Nephron (organoid): ENCODE measurements around the gene MVD.

Experiments
- H3K27ac Mint-ChIP-seq, 3 experiments: 2 replicates each; pipeline ENCODE4 v1.8.0; 2020; ENCODE audit warnings: mixed read lengths in 3 of 3, mild to moderate bottlenecking in 2 of 3, moderate library complexity in 1 of 3
- H3K27me3 Mint-ChIP-seq: 2 replicates; pipeline ENCODE4 v1.8.0; 2021; ENCODE audit warnings: low read depth, mild to moderate bottlenecking, moderate library complexity, mixed read lengths
- H3K36me3 Mint-ChIP-seq: 2 replicates; pipeline ENCODE4 v1.8.0; 2020; ENCODE audit warnings: low read depth, mixed read lengths
- H3K4me1 Mint-ChIP-seq: 2 replicates; pipeline ENCODE4 v1.8.0; 2020; ENCODE audit warnings: mixed read lengths
- H3K4me3 Mint-ChIP-seq, 3 experiments: 2 replicates each; pipeline ENCODE4 v1.8.0; 2020; ENCODE audit warnings: mild to moderate bottlenecking in 3 of 3, mixed read lengths in 3 of 3, moderate library complexity in 2 of 3
- H3K9me3 Mint-ChIP-seq: 2 replicates; pipeline ENCODE4 v1.8.0; 2020; ENCODE audit warnings: mixed read lengths
- TF ChIP-seq, protein P1 (sequence below), 3 experiments: fragments of 200-600 bp; sonication (generic); IDR thresholded peaks; one replicate each; pipeline ENCODE4 v1.5.0; 2021; ENCODE audit warnings: antibody characterized with exemption in 3 of 3; ENCODE audit not compliant: unreplicated experiment in 3 of 3

The MVD gene

GRCh38 chr16:88619859-88620815 is 42.8 kb downstream of the MVD start:
- H3K27me3 Mint-ChIP-seq: no peaks in the 10 kb centered on the region
- no peaks in the 10 kb centered on the region for H3K9me3 Mint-ChIP-seq

DNA sequence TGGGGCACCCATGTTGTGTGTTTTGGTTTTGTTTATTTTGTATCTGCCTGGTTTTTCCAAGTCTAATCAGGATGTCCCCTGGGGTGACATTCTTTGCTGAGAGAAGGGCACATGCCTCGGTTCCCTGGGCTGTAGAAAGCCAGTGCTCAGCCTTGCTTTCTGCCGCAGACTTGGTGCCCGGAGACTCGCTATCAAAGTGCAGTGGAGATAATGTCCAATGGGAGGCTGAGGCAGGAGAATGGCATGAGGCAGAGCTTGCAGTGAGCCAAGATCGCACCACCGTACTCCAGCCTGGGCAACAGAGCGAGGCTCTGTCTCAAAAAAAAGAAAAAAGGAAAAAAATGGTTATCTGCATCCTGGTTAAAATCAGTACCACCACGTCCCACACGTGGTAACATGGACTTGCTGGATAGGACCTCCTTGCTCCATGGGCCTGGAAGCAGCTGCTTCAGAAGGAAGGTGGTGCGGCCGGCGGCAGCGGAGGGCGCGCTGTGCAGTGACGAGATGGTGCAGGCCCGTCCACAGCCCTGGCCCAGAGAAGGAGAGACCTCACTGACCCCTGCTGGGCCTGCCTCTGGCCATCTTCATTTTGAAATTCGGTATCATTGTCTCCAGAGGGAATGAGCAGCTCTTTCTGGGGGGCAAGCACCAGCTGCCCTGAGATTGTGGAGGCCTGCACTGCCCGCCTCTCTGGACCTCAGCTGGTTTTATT is 43.8 kb downstream of the MVD start:
- Mint-ChIP-seq H3K9me3 (no peaks in the 10 kb centered on the region), H3K27me3 (no peaks in the 10 kb centered on the region), H3K36me3 (peaks cover 29% of the 10 kb centered on the region), H3K27ac (no peak overlapping the region), H3K4me3 (no peak overlapping the region), H3K4me1 (peaks cover 16% of the 10 kb centered on the region)
- TF ChIP-seq, protein P1, sequence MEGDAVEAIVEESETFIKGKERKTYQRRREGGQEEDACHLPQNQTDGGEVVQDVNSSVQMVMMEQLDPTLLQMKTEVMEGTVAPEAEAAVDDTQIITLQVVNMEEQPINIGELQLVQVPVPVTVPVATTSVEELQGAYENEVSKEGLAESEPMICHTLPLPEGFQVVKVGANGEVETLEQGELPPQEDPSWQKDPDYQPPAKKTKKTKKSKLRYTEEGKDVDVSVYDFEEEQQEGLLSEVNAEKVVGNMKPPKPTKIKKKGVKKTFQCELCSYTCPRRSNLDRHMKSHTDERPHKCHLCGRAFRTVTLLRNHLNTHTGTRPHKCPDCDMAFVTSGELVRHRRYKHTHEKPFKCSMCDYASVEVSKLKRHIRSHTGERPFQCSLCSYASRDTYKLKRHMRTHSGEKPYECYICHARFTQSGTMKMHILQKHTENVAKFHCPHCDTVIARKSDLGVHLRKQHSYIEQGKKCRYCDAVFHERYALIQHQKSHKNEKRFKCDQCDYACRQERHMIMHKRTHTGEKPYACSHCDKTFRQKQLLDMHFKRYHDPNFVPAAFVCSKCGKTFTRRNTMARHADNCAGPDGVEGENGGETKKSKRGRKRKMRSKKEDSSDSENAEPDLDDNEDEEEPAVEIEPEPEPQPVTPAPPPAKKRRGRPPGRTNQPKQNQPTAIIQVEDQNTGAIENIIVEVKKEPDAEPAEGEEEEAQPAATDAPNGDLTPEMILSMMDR (IDR thresholded peaks at IDR 0.05; ENCODE audit: unreplicated experiment in 3 of 3): no peak

More at GRCh38 chr16:88619859-88620815, 42.8 kb downstream of the MVD start:
- Mint-ChIP-seq H3K4me3 (no peak overlapping the region), H3K36me3 (peaks cover 26% of the 10 kb centered on the region), H3K27ac (no peak overlapping the region), H3K4me1 (peaks cover 11% of the 10 kb centered on the region)
- TF ChIP-seq, protein P1 (IDR thresholded peaks at IDR 0.05; ENCODE audit: unreplicated experiment in 3 of 3): no peak

DNA sequence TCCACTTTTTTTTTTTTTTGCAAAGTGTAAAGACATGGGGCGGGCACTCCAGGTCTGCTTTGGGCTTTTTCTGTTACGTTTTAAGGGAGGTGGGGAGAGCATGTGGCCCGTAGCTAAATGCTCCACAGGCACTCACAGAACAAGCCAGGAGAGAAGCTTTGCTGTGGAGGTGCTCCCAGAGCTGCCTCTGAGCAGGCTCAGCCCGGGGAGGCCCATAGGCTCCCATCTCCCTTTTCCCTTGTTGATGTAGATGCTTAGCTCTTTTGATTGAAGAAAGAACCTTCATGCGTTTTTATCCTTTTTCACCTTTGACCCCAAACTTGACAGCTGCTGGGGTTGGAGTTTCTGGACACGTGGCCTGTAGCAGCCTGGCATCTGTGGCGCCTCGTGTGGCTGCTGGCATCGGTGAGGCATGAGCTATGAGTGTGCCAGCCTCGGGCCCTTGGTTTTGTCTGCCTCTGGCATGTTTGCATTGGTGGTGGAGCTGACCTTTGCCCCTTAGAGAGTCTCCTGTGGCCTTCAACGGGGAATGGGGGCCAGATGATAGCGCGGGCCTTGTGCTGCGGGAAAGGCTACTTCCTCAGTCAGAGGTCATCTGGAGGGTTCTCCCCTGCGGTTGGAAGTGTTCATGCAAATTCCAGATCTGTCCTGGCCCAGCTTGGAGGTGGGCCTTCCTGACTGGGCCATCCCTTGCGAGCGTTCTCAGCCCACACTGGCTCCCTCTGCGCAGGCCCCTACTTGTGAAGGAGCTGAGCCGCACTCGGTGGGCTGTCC is 44.5 kb downstream of the MVD start:
- Mint-ChIP-seq H3K27me3 (no peaks in the 10 kb centered on the region), H3K36me3 (peaks cover 35% of the 10 kb centered on the region), H3K27ac (no peak overlapping the region)

DNA sequence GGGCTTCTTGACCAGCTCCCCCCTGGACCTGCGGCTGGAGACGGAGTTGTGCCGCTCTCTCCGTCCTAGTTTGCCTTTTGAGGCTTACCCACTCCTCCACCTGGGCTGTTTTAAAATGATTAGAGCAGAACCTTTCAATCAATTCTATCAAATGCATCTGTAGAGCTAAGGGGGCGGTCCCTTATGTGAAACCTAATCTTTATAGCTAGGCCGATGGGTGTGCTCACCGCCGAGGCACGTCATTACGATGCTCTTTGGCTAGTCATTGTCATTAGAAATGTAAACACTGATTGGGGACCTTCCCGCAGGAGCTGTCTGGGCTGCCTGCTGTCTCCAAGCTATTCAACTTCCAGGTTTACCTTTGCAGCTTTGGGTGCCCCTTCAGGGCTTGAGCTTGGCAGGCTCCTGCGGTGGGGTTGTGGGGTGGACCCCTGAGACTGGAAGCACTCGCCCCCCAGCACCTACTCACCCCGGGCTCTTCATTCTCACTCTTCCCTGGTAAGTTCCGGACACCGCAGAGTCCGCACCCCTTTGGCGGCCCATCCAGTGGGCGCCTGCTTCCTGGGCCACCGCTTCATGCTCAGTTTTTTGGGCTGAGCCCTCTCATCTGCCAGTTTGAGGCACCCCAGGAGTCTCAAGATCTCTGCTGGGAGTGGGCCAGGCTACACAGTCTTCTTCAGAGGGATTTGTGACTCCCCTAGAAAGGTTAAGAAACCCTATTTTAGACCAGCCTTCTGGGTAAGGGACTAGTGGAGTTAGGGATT is 45.4 kb downstream of the MVD start:
- Mint-ChIP-seq H3K27ac (no peak overlapping the region), H3K27me3 (no peaks in the 10 kb centered on the region)

More for the DNA sequence above, 44.5 kb downstream of the MVD start:
- Mint-ChIP-seq H3K4me3 (no peak overlapping the region), H3K4me1 (peaks cover 22% of the 10 kb centered on the region), H3K9me3 (no peaks in the 10 kb centered on the region)
- TF ChIP-seq, protein P1 (IDR thresholded peaks at IDR 0.05; ENCODE audit: unreplicated experiment in 3 of 3): no peak

GRCh38 chr16:88616736-88617135 is 46.2 kb downstream of the MVD start:
- peaks cover 32% of the 10 kb centered on the region for H3K36me3 Mint-ChIP-seq
- H3K27ac Mint-ChIP-seq: no peak overlapping the region
- no peaks in the 10 kb centered on the region for H3K27me3 Mint-ChIP-seq
- peaks cover 28% of the 10 kb centered on the region for H3K4me1 Mint-ChIP-seq
- no peak overlapping the region for H3K4me3 Mint-ChIP-seq
- H3K9me3 Mint-ChIP-seq: no peaks in the 10 kb centered on the region
- TF ChIP-seq, protein P1 (IDR thresholded peaks at IDR 0.05; ENCODE audit: unreplicated experiment in 3 of 3): no peak

More for the DNA sequence above, 45.4 kb downstream of the MVD start:
- peaks cover 35% of the 10 kb centered on the region for H3K36me3 Mint-ChIP-seq
- TF ChIP-seq, protein P1 (IDR thresholded peaks at IDR 0.05; ENCODE audit: unreplicated experiment in 3 of 3): no peak
- H3K9me3 Mint-ChIP-seq: no peaks in the 10 kb centered on the region
- no peak overlapping the region for H3K4me3 Mint-ChIP-seq
- peaks cover 28% of the 10 kb centered on the region for H3K4me1 Mint-ChIP-seq
